ENCODE measurements around the gene RANBP3. TPM values are rescaled to one million over a fixed set of nuclear protein-coding genes. Genes with fewer than 3 reads are reported as not detected.
A peak's percentile ranks its signal among the peaks of the same experiment; 100 is the strongest.

RANBP3 gene
- total and polyA plus RNA-seq, 7 experiments from 2014 or later = 7.0 to 104 (median 92.0) TPM

- Mint-ChIP-seq H3K36me3 (peaks cover 0 to 39% (median 9%) of the 10 kb centered on the region in 5 donors), H3K27me3 (no peaks in the 10 kb centered on the region), H3K4me1 (peaks cover 0 to 8% (median 4%) of the 10 kb centered on the region in 7 donors), H3K4me3 (no peak overlapping the region), H3K27ac (peak overlapping the region in 3 of 9 donors; percentile 34 to 59 (median 46)), H3K9me3 (no peaks in the 10 kb centered on the region)
- no peak overlapping the region for H3K27ac ChIP-seq (ENCODE audit: low read depth, low read length)
- H3K36me3 ChIP-seq (ENCODE audit: control insufficient read depth in 2 of 3, insufficient read depth in 3 of 3, low read length in 3 of 3) = peaks cover 3 to 94% (median 13%) of the 10 kb centered on the region in 3 experiments
- no peak for DNase-seq
- no peak for ATAC-seq
- no peak overlapping the region for H3K4me3 ChIP-seq (ENCODE audit: low read length)
- H3K4me1 ChIP-seq (ENCODE audit: control insufficient read depth in 2 of 2, insufficient read depth in 2 of 2, low read length in 2 of 2) = no peaks in the 10 kb centered on the region
- CTCF ChIA-PET = no interaction called here
- H3K9me3 ChIP-seq (ENCODE audit: control insufficient read depth in 2 of 3, low read length in 3 of 3) = no peaks in the 10 kb centered on the region
- POLR2A ChIA-PET = no interaction called here
- intact Hi-C loops (cut with micrococcal nuclease) = no loop called here
- H3K27me3 ChIP-seq (ENCODE audit: control insufficient read depth in 2 of 2, insufficient read depth in 2 of 2, low read length in 2 of 2) = no peaks in the 10 kb centered on the region
These were observed 44.4 kb downstream of the RANBP3 start for GRCh38 chr19:5933391-5934068.

- ChIA-PET CTCF (interaction anchor here (0.7 kb wide), 1 partner anchor 54 kb away, joined by 3 read pairs; no protein-coding TSS in a partner anchor), POLR2A (no interaction called here)
- Mint-ChIP-seq H3K27ac (peak overlapping the region in 2 of 9 donors; percentile 34 to 59), H3K9me3 (no peaks in the 10 kb centered on the region), H3K27me3 (no peaks in the 10 kb centered on the region), H3K4me3 (no peak overlapping the region), H3K36me3 (peaks cover 3 to 44% (median 15%) of the 10 kb centered on the region in 5 donors), H3K4me1 (peaks cover 0 to 8% (median 4%) of the 10 kb centered on the region in 7 donors)
- Histone ChIP-seq H3K9me3 (ENCODE audit: control insufficient read depth in 2 of 3, low read length in 3 of 3) (no peaks in the 10 kb centered on the region), H3K36me3 (ENCODE audit: control insufficient read depth in 2 of 3, insufficient read depth in 3 of 3, low read length in 3 of 3) (peaks cover 7 to 95% (median 13%) of the 10 kb centered on the region in 3 experiments), H3K27me3 (ENCODE audit: control insufficient read depth in 2 of 2, insufficient read depth in 2 of 2, low read length in 2 of 2) (no peaks in the 10 kb centered on the region), H3K27ac (ENCODE audit: low read depth, low read length) (no peak overlapping the region), H3K4me3 (ENCODE audit: low read length) (no peak overlapping the region), H3K4me1 (ENCODE audit: control insufficient read depth in 2 of 2, insufficient read depth in 2 of 2, low read length in 2 of 2) (no peaks in the 10 kb centered on the region)
- intact Hi-C loops (cut with micrococcal nuclease) = no loop called here
- DNase-seq = no peak
- ATAC-seq = no peak
These were observed 45.2 kb downstream of the RANBP3 start for GRCh38 chr19:5932609-5933262.

- no peak for ATAC-seq
- Mint-ChIP-seq H3K4me3 (no peak overlapping the region), H3K9me3 (no peaks in the 10 kb centered on the region), H3K4me1 (peaks cover 0 to 7% (median 4%) of the 10 kb centered on the region in 7 donors), H3K27ac (no peak overlapping the region), H3K36me3 (peaks cover 3 to 45% (median 12%) of the 10 kb centered on the region in 5 donors), H3K27me3 (no peaks in the 10 kb centered on the region)
- POLR2A ChIA-PET = no interaction called here
- H3K36me3 ChIP-seq (ENCODE audit: control insufficient read depth in 2 of 3, insufficient read depth in 3 of 3, low read length in 3 of 3) = peaks cover 12 to 95% (median 17%) of the 10 kb centered on the region in 3 experiments
- CTCF ChIA-PET = interaction anchor here (0.7 kb wide), 1 partner anchor 55 kb away, joined by 3 read pairs; no protein-coding TSS in a partner anchor
- no peaks in the 10 kb centered on the region for H3K4me1 ChIP-seq (ENCODE audit: control insufficient read depth in 2 of 2, insufficient read depth in 2 of 2, low read length in 2 of 2)
- no peaks in the 10 kb centered on the region for H3K9me3 ChIP-seq (ENCODE audit: control insufficient read depth in 2 of 3, low read length in 3 of 3)
- no peak for DNase-seq
- no peaks in the 10 kb centered on the region for H3K27me3 ChIP-seq (ENCODE audit: control insufficient read depth in 2 of 2, insufficient read depth in 2 of 2, low read length in 2 of 2)
- intact Hi-C loops (cut with micrococcal nuclease) = no loop called here
- no peak overlapping the region for H3K27ac ChIP-seq (ENCODE audit: low read depth, low read length)
- H3K4me3 ChIP-seq (ENCODE audit: low read length) = no peak overlapping the region
These were observed 45.8 kb downstream of the RANBP3 start for GRCh38 chr19:5932146-5932545.

DNA sequence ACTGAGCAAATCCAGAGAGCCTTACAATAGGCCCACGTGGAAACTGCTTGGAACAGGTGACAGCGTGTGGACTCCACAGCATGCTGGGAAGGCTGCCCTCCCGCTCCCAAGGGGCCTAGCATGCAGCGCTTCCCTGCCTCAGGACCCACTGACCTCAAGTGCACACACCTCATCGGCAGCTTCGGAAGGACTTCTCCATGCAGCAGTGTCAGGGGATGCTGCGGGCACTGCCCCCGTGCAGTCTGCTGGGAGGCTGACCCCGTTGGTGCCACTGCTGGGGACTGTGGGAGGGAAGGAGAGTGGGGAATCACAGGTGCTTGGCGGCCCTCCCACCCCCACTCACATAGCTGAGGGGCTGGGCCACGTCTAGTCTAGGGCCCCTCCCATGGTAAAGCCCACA lies 46.7 kb downstream of the RANBP3 start:
- peaks cover 18 to 97% (median 26%) of the 10 kb centered on the region in 3 experiments for H3K36me3 ChIP-seq (ENCODE audit: control insufficient read depth in 2 of 3, insufficient read depth in 3 of 3, low read length in 3 of 3)
- CTCF ChIA-PET = no interaction called here
- H3K4me1 ChIP-seq (ENCODE audit: control insufficient read depth in 2 of 2, insufficient read depth in 2 of 2, low read length in 2 of 2) = no peaks in the 10 kb centered on the region
- peak overlapping the region in 1 of 9 donors; percentile 56 for H3K27ac Mint-ChIP-seq
- peaks cover 3 to 40% (median 12%) of the 10 kb centered on the region in 5 donors for H3K36me3 Mint-ChIP-seq
- H3K27ac ChIP-seq (ENCODE audit: low read depth, low read length) = no peak overlapping the region
- no peaks in the 10 kb centered on the region for H3K9me3 ChIP-seq (ENCODE audit: control insufficient read depth in 2 of 3, low read length in 3 of 3)
- H3K9me3 Mint-ChIP-seq = no peaks in the 10 kb centered on the region
- H3K4me1 Mint-ChIP-seq = peaks cover 0 to 6% (median 2%) of the 10 kb centered on the region in 7 donors
- ATAC-seq = no peak
- POLR2A ChIA-PET = no interaction called here
- intact Hi-C loops (cut with micrococcal nuclease) = no loop called here
- H3K27me3 Mint-ChIP-seq = no peaks in the 10 kb centered on the region
- H3K4me3 Mint-ChIP-seq = no peak overlapping the region
- no peak for DNase-seq
- H3K4me3 ChIP-seq (ENCODE audit: low read length) = no peak overlapping the region
- H3K27me3 ChIP-seq (ENCODE audit: control insufficient read depth in 2 of 2, insufficient read depth in 2 of 2, low read length in 2 of 2) = no peaks in the 10 kb centered on the region

- POLR2A ChIA-PET = no interaction called here
- H3K27ac ChIP-seq (ENCODE audit: low read depth, low read length) = no peak overlapping the region
- no peak overlapping the region for H3K4me3 ChIP-seq (ENCODE audit: low read length)
- no peaks in the 10 kb centered on the region for H3K9me3 ChIP-seq (ENCODE audit: control insufficient read depth in 2 of 3, low read length in 3 of 3)
- intact Hi-C loops (cut with micrococcal nuclease) = no loop called here
- no peaks in the 10 kb centered on the region for H3K9me3 Mint-ChIP-seq
- H3K27me3 Mint-ChIP-seq = no peaks in the 10 kb centered on the region
- peak overlapping the region in 1 of 9 donors; percentile 75 for H3K27ac Mint-ChIP-seq
- no peak for DNase-seq
- no peaks in the 10 kb centered on the region for H3K27me3 ChIP-seq (ENCODE audit: control insufficient read depth in 2 of 2, insufficient read depth in 2 of 2, low read length in 2 of 2)
- no peaks in the 10 kb centered on the region for H3K4me1 ChIP-seq (ENCODE audit: control insufficient read depth in 2 of 2, insufficient read depth in 2 of 2, low read length in 2 of 2)
- CTCF ChIA-PET = no interaction called here
- no peak overlapping the region for H3K4me3 Mint-ChIP-seq
- H3K36me3 ChIP-seq (ENCODE audit: control insufficient read depth in 2 of 3, insufficient read depth in 3 of 3, low read length in 3 of 3) = peaks cover 18 to 97% (median 38%) of the 10 kb centered on the region in 3 experiments
- no peak for ATAC-seq
- H3K4me1 Mint-ChIP-seq = peaks cover 0 to 5% (median 0%) of the 10 kb centered on the region in 7 donors
- peaks cover 5 to 47% (median 12%) of the 10 kb centered on the region in 5 donors for H3K36me3 Mint-ChIP-seq
These were observed 48.3 kb downstream of the RANBP3 start for GRCh38 chr19:5929625-5930024.

- no peak for ATAC-seq
- Histone ChIP-seq H3K36me3 (ENCODE audit: control insufficient read depth in 2 of 3, insufficient read depth in 3 of 3, low read length in 3 of 3) (peaks cover 18 to 97% (median 42%) of the 10 kb centered on the region in 3 experiments), H3K4me1 (ENCODE audit: control insufficient read depth in 2 of 2, insufficient read depth in 2 of 2, low read length in 2 of 2) (no peaks in the 10 kb centered on the region), H3K27me3 (ENCODE audit: control insufficient read depth in 2 of 2, insufficient read depth in 2 of 2, low read length in 2 of 2) (no peaks in the 10 kb centered on the region), H3K9me3 (ENCODE audit: control insufficient read depth in 2 of 3, low read length in 3 of 3) (no peaks in the 10 kb centered on the region), H3K4me3 (ENCODE audit: low read length) (no peak overlapping the region), H3K27ac (ENCODE audit: low read depth, low read length) (no peak overlapping the region)
- H3K4me3 Mint-ChIP-seq = no peak overlapping the region
- ChIA-PET CTCF (no interaction called here), POLR2A (no interaction called here)
- no peak for DNase-seq
- no peaks in the 10 kb centered on the region for H3K27me3 Mint-ChIP-seq
- H3K36me3 Mint-ChIP-seq = peaks cover 7 to 49% (median 12%) of the 10 kb centered on the region in 5 donors
- peaks cover 0 to 5% (median 0%) of the 10 kb centered on the region in 7 donors for H3K4me1 Mint-ChIP-seq
- intact Hi-C loops (cut with micrococcal nuclease) = no loop called here
- peak overlapping the region in 1 of 9 donors; percentile 51 for H3K27ac Mint-ChIP-seq
- no peaks in the 10 kb centered on the region for H3K9me3 Mint-ChIP-seq
These were observed 48.8 kb downstream of the RANBP3 start for GRCh38 chr19:5929179-5929578.

All from naive thymus-derived CD4-positive, alpha-beta T cell (primary cell).